SJCRH30 (cell line): ENCODE data around the gene DYNLT2. TPM values are rescaled to one million over a fixed set of nuclear protein-coding genes. Genes with fewer than 3 reads are reported as not detected.
A peak's percentile ranks its signal among the peaks of the same experiment; 100 is the strongest.

Experiments used
- DNase-seq, 2 experiments: peaks; one replicate each; pipeline ENCODE4 v3.0.0-alpha.2; 2015 to 2020
- H3K27ac ChIP-seq: fragments of 250-450 bp; sonication (Bioruptor Pico); 2 replicates; pipeline ENCODE4 v1.5.1; 2020; ENCODE audit warnings: mild to moderate bottlenecking, moderate library complexity
- H3K27me3 ChIP-seq: fragments of 250-450 bp; sonication (Bioruptor Pico); 2 replicates; pipeline ENCODE4 v1.5.1; 2020; ENCODE audit warnings: mild to moderate bottlenecking, moderate library complexity
- H3K36me3 ChIP-seq: fragments of 250-450 bp; sonication (Bioruptor Pico); 2 replicates; pipeline ENCODE4 v1.5.1; 2020; ENCODE audit warnings: mild to moderate bottlenecking, moderate library complexity
- H3K4me1 ChIP-seq: fragments of 250-450 bp; sonication (Bioruptor Pico); 2 replicates; pipeline ENCODE4 v1.5.1; 2020; ENCODE audit warnings: mild to moderate bottlenecking, moderate library complexity
- H3K4me3 ChIP-seq: fragments of 250-450 bp; sonication (Bioruptor Pico); 2 replicates; pipeline ENCODE4 v1.5.1; 2020; ENCODE audit warnings: mild to moderate bottlenecking, moderate library complexity
- H3K9me3 ChIP-seq: fragments of 250-450 bp; sonication (Bioruptor Pico); replicated peaks from 2 replicates; pipeline ENCODE4 v1.5.1; 2020; ENCODE audit warnings: mild to moderate bottlenecking, moderate library complexity
- total RNA-seq: library from RNA; depleted of rRNA; stranded (reverse); fragments of >200 nt; shearing (Covaris generic); gene quantifications from 2 replicates; pipeline ENCODE4 v1.2.3, GENCODE V29; 2014; rRNA removed

Gene DYNLT2
- 1.9 and 4.3 TPM in 2 replicates for total RNA-seq

GRCh38 chr6:169751242-169752073 is at the start of gene DYNLT2, which contains the start of gene ERMARD:
DYNLT2 (minus strand) TSS chr6:169751572; CDS start chr6:169751458, 114 bp downstream.
ERMARD (plus strand) TSS chr6:169751622; CDS start chr6:169751658, 36 bp downstream.
- peak within 1 kb of the TSS; percentile 94 for H3K4me3 ChIP-seq
- no peaks in the 10 kb centered on the region for H3K9me3 ChIP-seq
- no peaks in the 10 kb centered on the region for H3K27me3 ChIP-seq
- no peaks in the 10 kb centered on the region for H3K36me3 ChIP-seq
- no peaks in the 10 kb centered on the region for H3K4me1 ChIP-seq
- peak; percentile 93 to 94 for DNase-seq
- H3K27ac ChIP-seq = peak within 1 kb of the TSS; percentile 92

GRCh38 chr6:169800668-169801395 is 49.5 kb upstream of the DYNLT2 start:
- peak; percentile 80 to 81 for DNase-seq
- H3K9me3 ChIP-seq = no peaks in the 10 kb centered on the region
- H3K27ac ChIP-seq = peak overlapping the region; percentile 10
- peak overlapping the region; percentile 32 for H3K4me3 ChIP-seq
- no peaks in the 10 kb centered on the region for H3K36me3 ChIP-seq
- H3K4me1 ChIP-seq = peaks cover 17% of the 10 kb centered on the region
- peaks cover 3% of the 10 kb centered on the region; the same call in 1 of the 2 replicates for H3K27me3 ChIP-seq

GRCh38 chr6:169800116-169800667 is 48.8 kb upstream of the DYNLT2 start:
- Histone ChIP-seq H3K36me3 (no peaks in the 10 kb centered on the region), H3K4me3 (peak overlapping the region; percentile 32; the same call in 1 of the 2 replicates), H3K4me1 (peaks cover 17% of the 10 kb centered on the region), H3K9me3 (no peaks in the 10 kb centered on the region), H3K27me3 (peaks cover 3% of the 10 kb centered on the region; the same call in 1 of the 2 replicates), H3K27ac (no peak overlapping the region)
- DNase-seq = no peak

GRCh38 chr6:169799474-169799926 is 48.1 kb upstream of the DYNLT2 start:
- no peak for DNase-seq
- peaks cover 9% of the 10 kb centered on the region; the same call in 1 of the 2 replicates for H3K27me3 ChIP-seq
- no peak overlapping the region for H3K27ac ChIP-seq
- peaks cover 17% of the 10 kb centered on the region for H3K4me1 ChIP-seq
- H3K36me3 ChIP-seq = no peaks in the 10 kb centered on the region
- no peaks in the 10 kb centered on the region for H3K9me3 ChIP-seq
- H3K4me3 ChIP-seq = no peak overlapping the region

GRCh38 chr6:169798764-169799473 is 47.5 kb upstream of the DYNLT2 start:
- peaks cover 17% of the 10 kb centered on the region for H3K4me1 ChIP-seq
- peaks cover 13% of the 10 kb centered on the region for H3K27me3 ChIP-seq
- no peak for DNase-seq
- H3K27ac ChIP-seq = no peak overlapping the region
- no peak overlapping the region for H3K4me3 ChIP-seq
- no peaks in the 10 kb centered on the region for H3K9me3 ChIP-seq
- no peaks in the 10 kb centered on the region for H3K36me3 ChIP-seq

GRCh38 chr6:169795196-169795595 is 43.8 kb upstream of the DYNLT2 start:
- Histone ChIP-seq H3K4me3 (no peak overlapping the region), H3K4me1 (peaks cover 2% of the 10 kb centered on the region; the same call in 1 of the 2 replicates), H3K27me3 (peaks cover 13% of the 10 kb centered on the region), H3K9me3 (no peaks in the 10 kb centered on the region), H3K36me3 (no peaks in the 10 kb centered on the region), H3K27ac (no peak overlapping the region)
- no peak for DNase-seq

GRCh38 chr6:169794317-169795055 is 43.1 kb upstream of the DYNLT2 start:
- no peak overlapping the region for H3K4me3 ChIP-seq
- no peaks in the 10 kb centered on the region; the same call in 1 of the 2 replicates for H3K4me1 ChIP-seq
- no peak for DNase-seq
- no peak overlapping the region for H3K27ac ChIP-seq
- H3K36me3 ChIP-seq = no peaks in the 10 kb centered on the region
- H3K27me3 ChIP-seq = peaks cover 13% of the 10 kb centered on the region
- no peaks in the 10 kb centered on the region for H3K9me3 ChIP-seq

GRCh38 chr6:169793408-169793807 is 42.0 kb upstream of the DYNLT2 start:
- Histone ChIP-seq H3K4me1 (no peaks in the 10 kb centered on the region; the same call in 1 of the 2 replicates), H3K9me3 (no peaks in the 10 kb centered on the region), H3K4me3 (no peak overlapping the region), H3K27ac (no peak overlapping the region), H3K27me3 (peaks cover 10% of the 10 kb centered on the region), H3K36me3 (no peaks in the 10 kb centered on the region)
- DNase-seq = no peak

GRCh38 chr6:169792306-169793015 is 41.1 kb upstream of the DYNLT2 start:
- H3K27me3 ChIP-seq = peaks cover 10% of the 10 kb centered on the region
- no peak for DNase-seq

GRCh38 chr6:169791721-169792131 is 40.4 kb upstream of the DYNLT2 start:
- no peak overlapping the region for H3K27ac ChIP-seq
- peaks cover 10% of the 10 kb centered on the region for H3K27me3 ChIP-seq
- H3K4me1 ChIP-seq = no peaks in the 10 kb centered on the region; the same call in 1 of the 2 replicates
- no peak overlapping the region for H3K4me3 ChIP-seq
- no peaks in the 10 kb centered on the region for H3K36me3 ChIP-seq
- DNase-seq = no peak
- H3K9me3 ChIP-seq = no peaks in the 10 kb centered on the region

More at GRCh38 chr6:169792306-169793015, 41.1 kb upstream of the DYNLT2 start:
- no peak overlapping the region for H3K27ac ChIP-seq
- no peaks in the 10 kb centered on the region for H3K9me3 ChIP-seq
- H3K4me1 ChIP-seq = no peaks in the 10 kb centered on the region; the same call in 1 of the 2 replicates
- H3K36me3 ChIP-seq = no peaks in the 10 kb centered on the region
- no peak overlapping the region for H3K4me3 ChIP-seq

GRCh38 chr6:169789944-169790927 is 38.9 kb upstream of the DYNLT2 start:
- no peak overlapping the region for H3K27ac ChIP-seq
- peaks cover 10% of the 10 kb centered on the region; the same call in 1 of the 2 replicates for H3K27me3 ChIP-seq
- H3K36me3 ChIP-seq = no peaks in the 10 kb centered on the region
- peak; percentile 69 to 80 for DNase-seq
- H3K9me3 ChIP-seq = no peaks in the 10 kb centered on the region
- H3K4me3 ChIP-seq = peak overlapping the region; percentile 49
- no peaks in the 10 kb centered on the region; the same call in 1 of the 2 replicates for H3K4me1 ChIP-seq
